HG03565 (cell line): Measurements from ENCODE around the gene RBFOX2.

Experiments used
- ATAC-seq: cut with Tn5 transposase; IDR thresholded peaks from one replicate; pipeline ENCODE4 v1.9.1; 2021; ENCODE audit warnings: mild to moderate bottlenecking, moderate library complexity; ENCODE audit not compliant: unreplicated experiment

RBFOX2 gene

GRCh38 chr22:35978889-35979288 is 49.7 kb downstream of the RBFOX2 start:
- ATAC-seq: no peak

GRCh38 chr22:35978201-35978600 is 50.4 kb downstream of the RBFOX2 start:
- no peak for ATAC-seq

GRCh38 chr22:35977136-35977535 is 51.5 kb downstream of the RBFOX2 start:
- ATAC-seq: no peak

- ATAC-seq: no peak
Measured at GRCh38 chr22:35973388-35973787, 55.2 kb downstream of the RBFOX2 start.

GRCh38 chr22:35972559-35972958 is 56.1 kb downstream of the RBFOX2 start:
- no peak for ATAC-seq

GRCh38 chr22:35971456-35972119 is 57.0 kb downstream of the RBFOX2 start:
- no peak for ATAC-seq

- no peak for ATAC-seq
Measured at GRCh38 chr22:35970616-35971455, 57.8 kb downstream of the RBFOX2 start.

GRCh38 chr22:35967046-35967397 is 61.6 kb downstream of the RBFOX2 start:
- ATAC-seq: no peak

- no peak for ATAC-seq
Measured at GRCh38 chr22:35966314-35967045, 62.1 kb downstream of the RBFOX2 start.

- no peak for ATAC-seq
Measured at GRCh38 chr22:35963237-35963810, 65.3 kb downstream of the RBFOX2 start.

GRCh38 chr22:35961480-35962295 is 66.9 kb downstream of the RBFOX2 start:
- no peak for ATAC-seq

GRCh38 chr22:35960854-35961253 is 67.8 kb downstream of the RBFOX2 start:
- no peak for ATAC-seq

- ATAC-seq: no peak
Measured at GRCh38 chr22:35959121-35959800, 69.4 kb downstream of the RBFOX2 start.

- no peak for ATAC-seq
Measured at GRCh38 chr22:35958334-35958733, 70.3 kb downstream of the RBFOX2 start.

- no peak for ATAC-seq
Measured at GRCh38 chr22:35957589-35957988, 71.0 kb downstream of the RBFOX2 start.

GRCh38 chr22:35956850-35957249 is 71.8 kb downstream of the RBFOX2 start:
- ATAC-seq: no peak

- ATAC-seq: no peak
Measured at GRCh38 chr22:35955546-35955945, 73.1 kb downstream of the RBFOX2 start.

GRCh38 chr22:35952576-35952975 is 76.0 kb downstream of the RBFOX2 start:
- no peak for ATAC-seq

GRCh38 chr22:35950262-35950661 is 78.4 kb downstream of the RBFOX2 start:
- ATAC-seq: no peak

GRCh38 chr22:35949243-35949642 is 79.4 kb downstream of the RBFOX2 start:
- ATAC-seq: no peak
